ENCODE results near the gene DUS2.
"Not testable (repeated sequence)": the region's sequence is repeated elsewhere in the genome, so short reads cannot be mapped to it uniquely, and the experiment has no call there.

The DUS2 gene

GRCh38 chr16:68022728-68023537 lies at the start of gene DUS2, which contains the start of gene DDX28:
DUS2 (plus strand) TSS chr16:68023284; CDS start chr16:68038024, 14,740 bp downstream.
DDX28 (minus strand) TSS chr16:68023232; CDS start chr16:68023202, 30 bp downstream.
- peak; percentile 92 for DNase-seq

GRCh38 chr16:67975321-67976105 lies 47.6 kb upstream of the DUS2 start:
- DNase-seq, result no peak

- no peak for DNase-seq
Measured at GRCh38 chr16:67976205-67976604, 46.9 kb upstream of the DUS2 start.

- no peak for DNase-seq
Measured at GRCh38 chr16:67977005-67977404, 46.1 kb upstream of the DUS2 start.

GRCh38 chr16:67977469-67978227 lies 45.4 kb upstream of the DUS2 start:
- no peak for DNase-seq

GRCh38 chr16:67979955-67980678 lies 43.0 kb upstream of the DUS2 start, which contains the start of gene DPEP3:
DPEP3 (minus strand) TSS chr16:67980499; CDS start chr16:67980380, 119 bp downstream.
- DNase-seq, result no peak

GRCh38 chr16:67982011-67982696 lies 40.9 kb upstream of the DUS2 start:
- DNase-seq, result no peak

GRCh38 chr16:67986949-67987348 lies 36.1 kb upstream of the DUS2 start:
- DNase-seq, result no peak

- DNase-seq, result no peak
Measured at GRCh38 chr16:67987460-67988160, 35.5 kb upstream of the DUS2 start.

GRCh38 chr16:67988675-67989074 lies 34.4 kb upstream of the DUS2 start:
- no peak for DNase-seq

GRCh38 chr16:67989322-67990017 lies 33.6 kb upstream of the DUS2 start:
- DNase-seq, result no peak

- no peak for DNase-seq
Measured at GRCh38 chr16:67990018-67990386, 33.1 kb upstream of the DUS2 start.

- DNase-seq, result no peak
Measured at GRCh38 chr16:67992661-67993206, 30.4 kb upstream of the DUS2 start.

GRCh38 chr16:67993207-67994039 lies 29.7 kb upstream of the DUS2 start:
- peak; percentile 75 for DNase-seq

GRCh38 chr16:67994040-67994408 lies 29.1 kb upstream of the DUS2 start:
- DNase-seq, result not testable (repeated sequence)

GRCh38 chr16:67995423-67995822 lies 27.7 kb upstream of the DUS2 start:
- DNase-seq, result no peak

- DNase-seq, result no peak
Measured at GRCh38 chr16:67996666-67997065, 26.4 kb upstream of the DUS2 start.

GRCh38 chr16:67998231-67998778 lies 24.8 kb upstream of the DUS2 start:
- DNase-seq, result not testable (repeated sequence)
